ENCODE results near the gene SMYD3.

GRCh38 chr1:246216906-246217305 is 290.2 kb downstream of the SMYD3 start:
- TF ChIP-seq CTCF (tag by site-specific recombination; IDR thresholded peaks at IDR 0.05), result no peak
- no peak for TF ChIP-seq ZNF24 (tag by site-specific recombination; IDR thresholded peaks at IDR 0.05)
- TF ChIP-seq ZNF623 (tag by site-specific recombination; IDR thresholded peaks at IDR 0.05), result no peak
- no peak for TF ChIP-seq ZBTB10 (tag by site-specific recombination; IDR thresholded peaks at IDR 0.05)
- no peak for TF ChIP-seq ZNF292 (tag by site-specific recombination; IDR thresholded peaks at IDR 0.05; ENCODE audit: borderline replicate concordance, low read depth)
- no peak for TF ChIP-seq ZNF335 (tag by site-specific recombination; conservative IDR thresholded peaks at IDR 0.05)
- TF ChIP-seq ZBTB44 (tag by site-specific recombination; IDR thresholded peaks at IDR 0.05), result no peak
- TF ChIP-seq PRDM6 (tag by site-specific recombination; IDR thresholded peaks at IDR 0.05), result no peak
